ENCODE measurements around the gene LGALS9.

LGALS9 gene

GRCh38 chr17:27597783-27598320, 33.1 kb upstream of the LGALS9 start:
- Histone ChIP-seq H3K9ac (no peak overlapping the region), H3K36me3 (ENCODE audit: control insufficient read depth, insufficient read depth, low read length) (no peaks in the 10 kb centered on the region), H3K27me3 (ENCODE audit: control insufficient read depth, insufficient read depth, low read length) (no peaks in the 10 kb centered on the region), H3K79me2 (no peaks in the 10 kb centered on the region), H2AFZ (no peak overlapping the region), H3K27ac (no peak overlapping the region), H3K9me3 (ENCODE audit: control insufficient read depth, low read length) (no peaks in the 10 kb centered on the region), H3K4me3 (ENCODE audit: low read depth, low read length) (no peak overlapping the region), H3K4me1 (no peaks in the 10 kb centered on the region), H3K4me2 (ENCODE audit: low read length) (no peak overlapping the region)
- no peak for TF ChIP-seq CTCF (IDR thresholded peaks at IDR 0.05)

DNA sequence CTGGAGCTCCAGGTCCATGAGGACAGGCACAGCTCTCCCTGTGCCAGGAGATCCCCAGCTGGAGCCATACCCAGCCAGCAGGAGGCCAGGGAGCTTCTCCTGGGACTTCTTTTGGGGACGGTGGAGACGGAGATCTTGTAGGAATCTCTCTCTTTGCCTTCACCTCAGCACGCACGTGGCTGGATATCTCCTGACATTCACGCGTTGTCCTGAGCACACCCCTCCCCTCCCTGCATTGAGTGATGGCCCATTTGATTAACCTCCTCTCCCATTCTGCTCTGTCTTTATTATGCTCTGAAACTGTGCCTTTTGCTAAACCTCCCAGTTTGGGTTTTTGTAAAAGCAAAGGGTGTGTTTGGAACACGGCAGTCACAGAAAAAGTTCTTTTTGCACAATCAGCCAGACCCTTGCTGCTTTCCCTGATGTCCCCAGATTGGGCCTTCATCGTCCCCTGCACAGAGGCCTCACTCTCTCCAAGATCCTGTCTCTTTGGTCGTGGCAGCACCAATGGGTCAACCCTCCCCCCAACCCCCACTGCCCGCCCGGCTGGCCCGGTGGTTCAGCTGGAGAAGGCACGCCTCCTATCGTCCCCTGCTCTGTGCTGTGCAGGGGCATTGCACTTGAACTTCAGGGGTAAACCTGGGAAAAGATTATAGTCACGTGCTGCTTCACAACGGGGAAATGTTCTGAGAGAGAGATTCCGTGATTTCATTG, 32.5 kb upstream of the LGALS9 start:
- no peak overlapping the region for H3K4me3 ChIP-seq (ENCODE audit: low read depth, low read length)
- no peaks in the 10 kb centered on the region for H3K9me3 ChIP-seq (ENCODE audit: control insufficient read depth, low read length)
- no peak overlapping the region for H3K9ac ChIP-seq
- H3K36me3 ChIP-seq (ENCODE audit: control insufficient read depth, insufficient read depth, low read length): no peaks in the 10 kb centered on the region
- no peaks in the 10 kb centered on the region for H3K4me1 ChIP-seq
- no peak overlapping the region for H3K27ac ChIP-seq
- no peak overlapping the region for H2AFZ ChIP-seq
- no peaks in the 10 kb centered on the region for H3K27me3 ChIP-seq (ENCODE audit: control insufficient read depth, insufficient read depth, low read length)
- no peak for TF ChIP-seq CTCF (IDR thresholded peaks at IDR 0.05)
- no peaks in the 10 kb centered on the region for H3K79me2 ChIP-seq
- H3K4me2 ChIP-seq (ENCODE audit: low read length): no peak overlapping the region

GRCh38 chr17:27600471-27600870, 30.5 kb upstream of the LGALS9 start:
- Histone ChIP-seq H3K79me2 (no peaks in the 10 kb centered on the region), H2AFZ (no peak overlapping the region), H3K4me2 (ENCODE audit: low read length) (no peak overlapping the region), H3K9me3 (ENCODE audit: control insufficient read depth, low read length) (no peaks in the 10 kb centered on the region), H3K9ac (no peak overlapping the region), H3K4me3 (ENCODE audit: low read depth, low read length) (no peak overlapping the region), H3K36me3 (ENCODE audit: control insufficient read depth, insufficient read depth, low read length) (no peaks in the 10 kb centered on the region), H3K4me1 (no peaks in the 10 kb centered on the region), H3K27ac (no peak overlapping the region), H3K27me3 (ENCODE audit: control insufficient read depth, insufficient read depth, low read length) (no peaks in the 10 kb centered on the region)
- no peak for TF ChIP-seq CTCF (IDR thresholded peaks at IDR 0.05)

- Histone ChIP-seq H3K9me3 (ENCODE audit: control insufficient read depth, low read length) (no peaks in the 10 kb centered on the region), H3K36me3 (ENCODE audit: control insufficient read depth, insufficient read depth, low read length) (no peaks in the 10 kb centered on the region), H3K4me3 (ENCODE audit: low read depth, low read length) (no peak overlapping the region), H3K27ac (no peak overlapping the region), H3K27me3 (ENCODE audit: control insufficient read depth, insufficient read depth, low read length) (no peaks in the 10 kb centered on the region), H3K9ac (no peak overlapping the region), H3K79me2 (no peaks in the 10 kb centered on the region), H3K4me1 (no peaks in the 10 kb centered on the region), H3K4me2 (ENCODE audit: low read length) (no peak overlapping the region), H2AFZ (no peak overlapping the region)
- TF ChIP-seq CTCF (IDR thresholded peaks at IDR 0.05): peak; percentile 95
Measured at GRCh38 chr17:27601069-27601974, 29.7 kb upstream of the LGALS9 start.
